Astrocyte (in vitro differentiated cells and primary cell): ENCODE results near the gene FKBP1B. TPM values are rescaled to one million over a fixed set of nuclear protein-coding genes. Genes with fewer than 3 reads are reported as not detected.

Source experiments
- DNase-seq: peaks from one replicate; pipeline ENCODE4 v3.0.0-alpha.2; 2010; ENCODE audit warnings: low read depth
- FAIRE-seq: peaks from 2 replicates; lab custom pipeline; 2011; peaks lifted over from hg19 to GRCh38; lab: Jason Lieb, UNC
- H2AFZ ChIP-seq: 2 replicates; pipeline ENCODE4 v1.6.0; 2012; ENCODE audit warnings: low read depth, low read length, inconsistent platforms
- H3K27ac ChIP-seq: 2 replicates; pipeline ENCODE4 v1.5.1; 2011; ENCODE audit warnings: low read depth, low read length, inconsistent platforms
- H3K27me3 ChIP-seq: 2 replicates; pipeline ENCODE4 v1.6.0; 2011; ENCODE audit warnings: low read length, inconsistent platforms; ENCODE audit not compliant: insufficient read depth
- H3K36me3 ChIP-seq: 2 replicates; pipeline ENCODE4 v1.5.1; 2011; ENCODE audit warnings: low read length, inconsistent platforms; ENCODE audit not compliant: insufficient read depth
- H3K4me1 ChIP-seq: 2 replicates; pipeline ENCODE4 v1.5.1; 2011; ENCODE audit warnings: low read length, inconsistent platforms; ENCODE audit not compliant: insufficient read depth
- H3K4me2 ChIP-seq: 2 replicates; pipeline ENCODE4 v1.6.0; 2012; ENCODE audit warnings: low read length, inconsistent platforms
- H3K4me3 ChIP-seq: 2 replicates; pipeline ENCODE4 v1.5.1; 2011; ENCODE audit warnings: low read depth, mild to moderate bottlenecking, low read length, inconsistent platforms; ENCODE audit not compliant: insufficient read depth
- H3K79me2 ChIP-seq: 2 replicates; pipeline ENCODE4 v1.6.0; 2012; ENCODE audit warnings: mild to moderate bottlenecking, low read length, inconsistent platforms; ENCODE audit not compliant: insufficient read depth
- H3K9ac ChIP-seq: 2 replicates; pipeline ENCODE4 v1.6.0; 2012; ENCODE audit warnings: mild to moderate bottlenecking, low read length, inconsistent platforms
- H3K9me3 ChIP-seq: 2 replicates; pipeline ENCODE4 v1.5.1; 2012; ENCODE audit warnings: low read depth, mild to moderate bottlenecking, low read length, inconsistent platforms; ENCODE audit not compliant: insufficient read depth
- H4K20me1 ChIP-seq: 2 replicates; pipeline ENCODE4 v1.6.0; 2012; ENCODE audit warnings: low read length, inconsistent platforms; ENCODE audit not compliant: insufficient read depth
- H3K27ac Mint-ChIP-seq: one replicate; pipeline ENCODE4 v1.8.0; 2021; ENCODE audit warnings: mild to moderate bottlenecking, mixed read lengths; ENCODE audit not compliant: unreplicated experiment
- H3K27me3 Mint-ChIP-seq: one replicate; pipeline ENCODE4 v1.8.0; 2021; ENCODE audit warnings: low read depth, mixed read lengths; ENCODE audit not compliant: unreplicated experiment
- H3K36me3 Mint-ChIP-seq: one replicate; pipeline ENCODE4 v1.8.0; 2021; ENCODE audit warnings: low read depth, mixed read lengths; ENCODE audit not compliant: unreplicated experiment
- H3K4me1 Mint-ChIP-seq: one replicate; pipeline ENCODE4 v1.8.0; 2021; ENCODE audit warnings: low read depth, mixed read lengths; ENCODE audit not compliant: unreplicated experiment
- H3K4me3 Mint-ChIP-seq: one replicate; pipeline ENCODE4 v1.8.0; 2021; ENCODE audit warnings: mild to moderate bottlenecking, moderate library complexity, mixed read lengths; ENCODE audit not compliant: unreplicated experiment
- H3K9me3 Mint-ChIP-seq: one replicate; pipeline ENCODE4 v1.8.0; 2021; ENCODE audit warnings: mild to moderate bottlenecking, mixed read lengths; ENCODE audit not compliant: unreplicated experiment
- EZH2 ChIP-seq: IDR thresholded peaks from 2 replicates; pipeline ENCODE4 v1.6.1; 2012; ENCODE audit warnings: mild to moderate bottlenecking, low read length, inconsistent platforms; ENCODE audit not compliant: insufficient read depth
- total RNA-seq: library from RNA; stranded (reverse); gene quantifications from 2 replicates; pipeline ENCODE4 v1.2.1, GENCODE V29; 2021
- TF ChIP-seq, protein P1 (sequence below): IDR thresholded peaks from 2 replicates; pipeline ENCODE4 v1.5.1; 2011; ENCODE audit warnings: low read depth, mild to moderate bottlenecking, inconsistent platforms, low read length, moderate library complexity; ENCODE audit not compliant: insufficient read depth

FKBP1B gene
- total RNA-seq, 1 donor from 2014 or later, result 19.4 TPM

- DNase-seq, result peak; percentile 63
- no peak overlapping the region for H3K27ac ChIP-seq
- TF ChIP-seq, protein P1, sequence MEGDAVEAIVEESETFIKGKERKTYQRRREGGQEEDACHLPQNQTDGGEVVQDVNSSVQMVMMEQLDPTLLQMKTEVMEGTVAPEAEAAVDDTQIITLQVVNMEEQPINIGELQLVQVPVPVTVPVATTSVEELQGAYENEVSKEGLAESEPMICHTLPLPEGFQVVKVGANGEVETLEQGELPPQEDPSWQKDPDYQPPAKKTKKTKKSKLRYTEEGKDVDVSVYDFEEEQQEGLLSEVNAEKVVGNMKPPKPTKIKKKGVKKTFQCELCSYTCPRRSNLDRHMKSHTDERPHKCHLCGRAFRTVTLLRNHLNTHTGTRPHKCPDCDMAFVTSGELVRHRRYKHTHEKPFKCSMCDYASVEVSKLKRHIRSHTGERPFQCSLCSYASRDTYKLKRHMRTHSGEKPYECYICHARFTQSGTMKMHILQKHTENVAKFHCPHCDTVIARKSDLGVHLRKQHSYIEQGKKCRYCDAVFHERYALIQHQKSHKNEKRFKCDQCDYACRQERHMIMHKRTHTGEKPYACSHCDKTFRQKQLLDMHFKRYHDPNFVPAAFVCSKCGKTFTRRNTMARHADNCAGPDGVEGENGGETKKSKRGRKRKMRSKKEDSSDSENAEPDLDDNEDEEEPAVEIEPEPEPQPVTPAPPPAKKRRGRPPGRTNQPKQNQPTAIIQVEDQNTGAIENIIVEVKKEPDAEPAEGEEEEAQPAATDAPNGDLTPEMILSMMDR, result no peak
- no peak for TF ChIP-seq EZH2
Measured at GRCh38 chr2:24111407-24111901, 61.9 kb downstream of the FKBP1B start.

More at GRCh38 chr2:24111407-24111901, 61.9 kb downstream of the FKBP1B start:
- no peak overlapping the region for H3K4me3 Mint-ChIP-seq
- no peaks in the 10 kb centered on the region for H3K36me3 ChIP-seq
- no peak overlapping the region for H3K9ac ChIP-seq
- no peaks in the 10 kb centered on the region for H3K27me3 Mint-ChIP-seq
- no peaks in the 10 kb centered on the region for H4K20me1 ChIP-seq
- peak; percentile 13 for FAIRE-seq
- H3K27me3 ChIP-seq, result no peaks in the 10 kb centered on the region
- peak overlapping the region; percentile 96 for H3K27ac Mint-ChIP-seq
- H3K4me2 ChIP-seq, result peak overlapping the region; percentile 37
- peaks cover 40% of the 10 kb centered on the region for H3K9me3 Mint-ChIP-seq
- H3K4me3 ChIP-seq, result no peak overlapping the region
- H2AFZ ChIP-seq, result no peak overlapping the region
- peaks cover 9% of the 10 kb centered on the region for H3K4me1 ChIP-seq
- H3K36me3 Mint-ChIP-seq, result peaks cover 10% of the 10 kb centered on the region
- no peaks in the 10 kb centered on the region for H3K79me2 ChIP-seq
- H3K4me1 Mint-ChIP-seq, result peaks cover 16% of the 10 kb centered on the region
- peaks cover 3% of the 10 kb centered on the region for H3K9me3 ChIP-seq

Other genes with a start within 250 kb of the FKBP1B start
- 10.7 and 12.2 TPM in 2 replicates for gene ATAD2B, start 122.6 kb upstream of the FKBP1B start, total RNA-seq
- 19.9 and 22.2 TPM in 2 replicates for gene UBXN2A, start 109.3 kb upstream of the FKBP1B start, total RNA-seq
- gene MFSD2B, start 39.7 kb upstream of the FKBP1B start, total RNA-seq, result 0.10 and 0.34 TPM in 2 replicates
- gene WDCP, start 2.4 kb upstream of the FKBP1B start, total RNA-seq, result 10.3 and 17.4 TPM in 2 replicates
- 105 and 106 TPM in 2 replicates for gene SF3B6, start 26.6 kb downstream of the FKBP1B start, total RNA-seq
- 83.6 and 93.2 TPM in 2 replicates for gene TP53I3, start 35.1 kb downstream of the FKBP1B start, total RNA-seq
- gene PFN4, start 73.6 kb downstream of the FKBP1B start, total RNA-seq, result 0.48 and 0.64 TPM in 2 replicates
- 9.7 and 10.4 TPM in 2 replicates for gene FAM228B, start 73.7 kb downstream of the FKBP1B start, total RNA-seq
- not detected in 2 replicates for gene FAM228A, start 125.3 kb downstream of the FKBP1B start, total RNA-seq